Measurements from ENCODE around the gene FAM184B. TPM values are rescaled to one million over a fixed set of nuclear protein-coding genes. Genes with fewer than 3 reads are reported as not detected.

The FAM184B gene
- total RNA-seq, 1 experiment from 2014 or later, result 0.17 TPM

DNA sequence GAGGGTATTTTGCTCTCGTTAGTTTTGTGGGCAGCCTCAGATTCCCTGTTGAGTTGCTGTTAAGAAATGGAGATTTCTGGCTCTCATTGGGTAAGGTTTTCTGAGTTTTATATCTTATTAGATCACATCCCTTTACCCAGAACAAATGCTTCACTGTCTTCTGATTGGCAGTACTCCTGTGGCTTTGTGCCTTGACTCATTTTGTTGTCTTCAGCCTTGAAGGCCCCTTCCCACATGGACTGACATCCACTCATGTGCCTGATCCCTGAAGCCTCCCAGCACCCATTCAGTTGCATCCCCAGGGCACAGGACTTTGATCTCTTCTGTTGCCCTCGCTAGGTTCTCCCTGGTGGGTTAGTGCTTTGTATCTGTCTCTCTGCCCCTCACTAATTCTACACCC is 156.6 kb downstream of the FAM184B start:
- ChIA-PET CTCF (no interaction called here), POLR2A (no interaction called here)
- TF ChIP-seq, protein P1, sequence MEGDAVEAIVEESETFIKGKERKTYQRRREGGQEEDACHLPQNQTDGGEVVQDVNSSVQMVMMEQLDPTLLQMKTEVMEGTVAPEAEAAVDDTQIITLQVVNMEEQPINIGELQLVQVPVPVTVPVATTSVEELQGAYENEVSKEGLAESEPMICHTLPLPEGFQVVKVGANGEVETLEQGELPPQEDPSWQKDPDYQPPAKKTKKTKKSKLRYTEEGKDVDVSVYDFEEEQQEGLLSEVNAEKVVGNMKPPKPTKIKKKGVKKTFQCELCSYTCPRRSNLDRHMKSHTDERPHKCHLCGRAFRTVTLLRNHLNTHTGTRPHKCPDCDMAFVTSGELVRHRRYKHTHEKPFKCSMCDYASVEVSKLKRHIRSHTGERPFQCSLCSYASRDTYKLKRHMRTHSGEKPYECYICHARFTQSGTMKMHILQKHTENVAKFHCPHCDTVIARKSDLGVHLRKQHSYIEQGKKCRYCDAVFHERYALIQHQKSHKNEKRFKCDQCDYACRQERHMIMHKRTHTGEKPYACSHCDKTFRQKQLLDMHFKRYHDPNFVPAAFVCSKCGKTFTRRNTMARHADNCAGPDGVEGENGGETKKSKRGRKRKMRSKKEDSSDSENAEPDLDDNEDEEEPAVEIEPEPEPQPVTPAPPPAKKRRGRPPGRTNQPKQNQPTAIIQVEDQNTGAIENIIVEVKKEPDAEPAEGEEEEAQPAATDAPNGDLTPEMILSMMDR (IDR thresholded peaks at IDR 0.05), result no peak
- Mint-ChIP-seq H3K4me1 (no peaks in the 10 kb centered on the region), H3K9me3 (no peaks in the 10 kb centered on the region), H3K36me3 (peaks cover 89% of the 10 kb centered on the region), H3K27ac (no peak overlapping the region), H3K4me3 (no peak overlapping the region), H3K27me3 (ENCODE audit: low read depth) (no peaks in the 10 kb centered on the region)
- ATAC-seq (no peak), DNase-seq (ENCODE audit: low spot score) (no peak)

DNA sequence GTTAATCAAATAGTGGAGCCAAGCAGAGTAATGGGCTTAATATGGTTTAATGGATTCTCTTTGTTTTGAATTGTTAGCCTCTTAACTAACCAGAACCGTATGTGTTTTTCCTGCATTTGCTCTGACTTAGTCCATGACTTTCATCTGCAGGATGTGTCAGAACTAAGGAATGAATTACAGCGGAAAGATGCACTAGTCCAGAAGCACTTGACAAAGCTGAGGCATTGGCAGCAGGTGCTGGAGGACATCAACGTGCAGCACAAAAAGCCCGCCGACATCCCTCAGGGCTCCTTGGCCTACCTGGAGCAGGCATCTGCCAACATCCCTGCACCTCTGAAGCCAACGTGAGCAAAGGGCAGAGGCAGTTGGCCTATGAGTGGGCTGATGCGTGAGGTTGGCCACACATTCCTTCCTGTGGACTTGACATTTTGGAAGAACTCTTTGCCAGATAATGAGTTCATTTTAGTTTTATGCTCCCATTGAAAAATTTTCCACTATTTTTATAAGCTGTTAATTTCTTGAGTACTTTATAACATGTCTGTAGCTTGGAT is 157.9 kb downstream of the FAM184B start:
- peaks cover 4% of the 10 kb centered on the region for H3K4me1 Mint-ChIP-seq
- POLR2A ChIA-PET, result no interaction called here
- peaks cover 87% of the 10 kb centered on the region for H3K36me3 Mint-ChIP-seq
- TF ChIP-seq, protein P2, sequence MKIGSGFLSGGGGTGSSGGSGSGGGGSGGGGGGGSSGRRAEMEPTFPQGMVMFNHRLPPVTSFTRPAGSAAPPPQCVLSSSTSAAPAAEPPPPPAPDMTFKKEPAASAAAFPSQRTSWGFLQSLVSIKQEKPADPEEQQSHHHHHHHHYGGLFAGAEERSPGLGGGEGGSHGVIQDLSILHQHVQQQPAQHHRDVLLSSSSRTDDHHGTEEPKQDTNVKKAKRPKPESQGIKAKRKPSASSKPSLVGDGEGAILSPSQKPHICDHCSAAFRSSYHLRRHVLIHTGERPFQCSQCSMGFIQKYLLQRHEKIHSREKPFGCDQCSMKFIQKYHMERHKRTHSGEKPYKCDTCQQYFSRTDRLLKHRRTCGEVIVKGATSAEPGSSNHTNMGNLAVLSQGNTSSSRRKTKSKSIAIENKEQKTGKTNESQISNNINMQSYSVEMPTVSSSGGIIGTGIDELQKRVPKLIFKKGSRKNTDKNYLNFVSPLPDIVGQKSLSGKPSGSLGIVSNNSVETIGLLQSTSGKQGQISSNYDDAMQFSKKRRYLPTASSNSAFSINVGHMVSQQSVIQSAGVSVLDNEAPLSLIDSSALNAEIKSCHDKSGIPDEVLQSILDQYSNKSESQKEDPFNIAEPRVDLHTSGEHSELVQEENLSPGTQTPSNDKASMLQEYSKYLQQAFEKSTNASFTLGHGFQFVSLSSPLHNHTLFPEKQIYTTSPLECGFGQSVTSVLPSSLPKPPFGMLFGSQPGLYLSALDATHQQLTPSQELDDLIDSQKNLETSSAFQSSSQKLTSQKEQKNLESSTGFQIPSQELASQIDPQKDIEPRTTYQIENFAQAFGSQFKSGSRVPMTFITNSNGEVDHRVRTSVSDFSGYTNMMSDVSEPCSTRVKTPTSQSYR (CRISPR knock-in tag; IDR thresholded peaks at IDR 0.05), result no peak
- TF ChIP-seq JAZF1 (CRISPR knock-in tag; IDR thresholded peaks at IDR 0.05) (no peak), MXD4 (CRISPR knock-in tag; IDR thresholded peaks at IDR 0.05; ENCODE audit: borderline replicate concordance) (no peak), TP53 (CRISPR knock-in tag; IDR thresholded peaks at IDR 0.05) (no peak)
- TF ChIP-seq, protein P3, sequence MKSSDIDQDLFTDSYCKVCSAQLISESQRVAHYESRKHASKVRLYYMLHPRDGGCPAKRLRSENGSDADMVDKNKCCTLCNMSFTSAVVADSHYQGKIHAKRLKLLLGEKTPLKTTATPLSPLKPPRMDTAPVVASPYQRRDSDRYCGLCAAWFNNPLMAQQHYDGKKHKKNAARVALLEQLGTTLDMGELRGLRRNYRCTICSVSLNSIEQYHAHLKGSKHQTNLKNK (CRISPR knock-in tag; IDR thresholded peaks at IDR 0.05), result no peak
- TF ChIP-seq, protein P4, sequence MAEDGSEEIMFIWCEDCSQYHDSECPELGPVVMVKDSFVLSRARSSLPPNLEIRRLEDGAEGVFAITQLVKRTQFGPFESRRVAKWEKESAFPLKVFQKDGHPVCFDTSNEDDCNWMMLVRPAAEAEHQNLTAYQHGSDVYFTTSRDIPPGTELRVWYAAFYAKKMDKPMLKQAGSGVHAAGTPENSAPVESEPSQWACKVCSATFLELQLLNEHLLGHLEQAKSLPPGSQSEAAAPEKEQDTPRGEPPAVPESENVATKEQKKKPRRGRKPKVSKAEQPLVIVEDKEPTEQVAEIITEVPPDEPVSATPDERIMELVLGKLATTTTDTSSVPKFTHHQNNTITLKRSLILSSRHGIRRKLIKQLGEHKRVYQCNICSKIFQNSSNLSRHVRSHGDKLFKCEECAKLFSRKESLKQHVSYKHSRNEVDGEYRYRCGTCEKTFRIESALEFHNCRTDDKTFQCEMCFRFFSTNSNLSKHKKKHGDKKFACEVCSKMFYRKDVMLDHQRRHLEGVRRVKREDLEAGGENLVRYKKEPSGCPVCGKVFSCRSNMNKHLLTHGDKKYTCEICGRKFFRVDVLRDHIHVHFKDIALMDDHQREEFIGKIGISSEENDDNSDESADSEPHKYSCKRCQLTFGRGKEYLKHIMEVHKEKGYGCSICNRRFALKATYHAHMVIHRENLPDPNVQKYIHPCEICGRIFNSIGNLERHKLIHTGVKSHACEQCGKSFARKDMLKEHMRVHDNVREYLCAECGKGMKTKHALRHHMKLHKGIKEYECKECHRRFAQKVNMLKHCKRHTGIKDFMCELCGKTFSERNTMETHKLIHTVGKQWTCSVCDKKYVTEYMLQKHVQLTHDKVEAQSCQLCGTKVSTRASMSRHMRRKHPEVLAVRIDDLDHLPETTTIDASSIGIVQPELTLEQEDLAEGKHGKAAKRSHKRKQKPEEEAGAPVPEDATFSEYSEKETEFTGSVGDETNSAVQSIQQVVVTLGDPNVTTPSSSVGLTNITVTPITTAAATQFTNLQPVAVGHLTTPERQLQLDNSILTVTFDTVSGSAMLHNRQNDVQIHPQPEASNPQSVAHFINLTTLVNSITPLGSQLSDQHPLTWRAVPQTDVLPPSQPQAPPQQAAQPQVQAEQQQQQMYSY (CRISPR knock-in tag; IDR thresholded peaks at IDR 0.05), result no peak
- TF ChIP-seq, protein P5, sequence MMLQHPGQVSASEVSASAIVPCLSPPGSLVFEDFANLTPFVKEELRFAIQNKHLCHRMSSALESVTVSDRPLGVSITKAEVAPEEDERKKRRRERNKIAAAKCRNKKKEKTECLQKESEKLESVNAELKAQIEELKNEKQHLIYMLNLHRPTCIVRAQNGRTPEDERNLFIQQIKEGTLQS (CRISPR knock-in tag; conservative IDR thresholded peaks at IDR 0.05), result no peak
- CTCF ChIA-PET, result no interaction called here
- DNase-seq (ENCODE audit: low spot score), result no peak
- H3K4me3 Mint-ChIP-seq, result no peak overlapping the region
- no peaks in the 10 kb centered on the region for H3K9me3 Mint-ChIP-seq
- no peak for ATAC-seq
- H3K27ac Mint-ChIP-seq, result no peak overlapping the region
- H3K27me3 Mint-ChIP-seq (ENCODE audit: low read depth), result no peaks in the 10 kb centered on the region

DNA sequence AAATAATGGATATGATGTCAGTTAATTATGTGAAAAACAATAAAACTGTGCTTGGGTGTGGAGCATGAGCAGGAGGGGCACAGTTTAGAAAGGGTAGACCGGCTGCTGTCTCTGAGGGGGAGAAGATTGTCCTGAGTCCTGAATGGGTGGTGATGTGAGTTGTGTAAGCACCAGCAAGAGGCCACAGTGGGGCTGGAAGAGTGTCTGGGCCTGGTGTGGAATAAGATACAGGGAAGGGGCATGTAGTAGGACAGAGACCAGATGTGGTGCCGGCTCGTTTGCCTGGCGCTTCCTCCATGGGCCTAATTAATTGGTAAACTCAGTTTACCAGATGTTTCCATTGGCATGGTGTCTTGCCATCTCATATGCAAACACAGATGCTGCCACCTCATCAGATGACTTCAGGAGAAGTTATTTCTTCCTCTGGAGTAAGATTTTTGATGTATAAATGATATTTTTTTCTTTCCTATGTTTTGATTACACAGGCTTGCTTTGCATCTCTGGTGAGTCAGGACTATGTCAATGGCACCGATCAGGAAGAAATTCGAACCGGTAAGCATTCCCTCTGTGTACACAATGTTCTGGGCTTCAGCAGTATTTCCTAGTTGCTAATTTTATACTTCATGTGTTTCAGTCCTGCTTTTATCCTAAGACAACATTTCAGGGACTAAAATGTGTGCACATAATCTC is 161.9 kb downstream of the FAM184B start:
- Mint-ChIP-seq H3K4me1 (peaks cover 20% of the 10 kb centered on the region), H3K4me3 (no peak overlapping the region), H3K36me3 (peaks cover 63% of the 10 kb centered on the region), H3K27me3 (ENCODE audit: low read depth) (no peaks in the 10 kb centered on the region), H3K9me3 (no peaks in the 10 kb centered on the region), H3K27ac (peak overlapping the region; percentile 61; the same call in 1 of the 2 replicates)
- no peak for DNase-seq (ENCODE audit: low spot score)
- POLR2A ChIA-PET, result interaction anchor here (0.6 kb wide), 1 partner anchor 122 kb away, joined by 3 read pairs; no protein-coding TSS in a partner anchor
- no peak for ATAC-seq
- CTCF ChIA-PET, result no interaction called here
- TF ChIP-seq ESRRA (CRISPR knock-in tag; IDR thresholded peaks at IDR 0.05; ENCODE audit: borderline replicate concordance), result no peak
- TF ChIP-seq NR1H2 (CRISPR knock-in tag; IDR thresholded peaks at IDR 0.05), result no peak
- no peak for TF ChIP-seq FOXK1 (CRISPR knock-in tag; IDR thresholded peaks at IDR 0.05)
- TF ChIP-seq, protein P6, sequence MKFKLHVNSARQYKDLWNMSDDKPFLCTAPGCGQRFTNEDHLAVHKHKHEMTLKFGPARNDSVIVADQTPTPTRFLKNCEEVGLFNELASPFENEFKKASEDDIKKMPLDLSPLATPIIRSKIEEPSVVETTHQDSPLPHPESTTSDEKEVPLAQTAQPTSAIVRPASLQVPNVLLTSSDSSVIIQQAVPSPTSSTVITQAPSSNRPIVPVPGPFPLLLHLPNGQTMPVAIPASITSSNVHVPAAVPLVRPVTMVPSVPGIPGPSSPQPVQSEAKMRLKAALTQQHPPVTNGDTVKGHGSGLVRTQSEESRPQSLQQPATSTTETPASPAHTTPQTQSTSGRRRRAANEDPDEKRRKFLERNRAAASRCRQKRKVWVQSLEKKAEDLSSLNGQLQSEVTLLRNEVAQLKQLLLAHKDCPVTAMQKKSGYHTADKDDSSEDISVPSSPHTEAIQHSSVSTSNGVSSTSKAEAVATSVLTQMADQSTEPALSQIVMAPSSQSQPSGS (CRISPR knock-in tag; IDR thresholded peaks at IDR 0.05; ENCODE audit: borderline replicate concordance, low read depth), result no peak
- no peak for TF ChIP-seq ZNF671 (CRISPR knock-in tag; IDR thresholded peaks at IDR 0.05)
- TF ChIP-seq ZNF232 (CRISPR knock-in tag; IDR thresholded peaks at IDR 0.05), result no peak
- no peak for TF ChIP-seq OVOL2 (CRISPR knock-in tag; IDR thresholded peaks at IDR 0.05; ENCODE audit: borderline replicate concordance)
- no peak for TF ChIP-seq CREB1 (CRISPR knock-in tag; IDR thresholded peaks at IDR 0.05)
- TF ChIP-seq, protein P7, sequence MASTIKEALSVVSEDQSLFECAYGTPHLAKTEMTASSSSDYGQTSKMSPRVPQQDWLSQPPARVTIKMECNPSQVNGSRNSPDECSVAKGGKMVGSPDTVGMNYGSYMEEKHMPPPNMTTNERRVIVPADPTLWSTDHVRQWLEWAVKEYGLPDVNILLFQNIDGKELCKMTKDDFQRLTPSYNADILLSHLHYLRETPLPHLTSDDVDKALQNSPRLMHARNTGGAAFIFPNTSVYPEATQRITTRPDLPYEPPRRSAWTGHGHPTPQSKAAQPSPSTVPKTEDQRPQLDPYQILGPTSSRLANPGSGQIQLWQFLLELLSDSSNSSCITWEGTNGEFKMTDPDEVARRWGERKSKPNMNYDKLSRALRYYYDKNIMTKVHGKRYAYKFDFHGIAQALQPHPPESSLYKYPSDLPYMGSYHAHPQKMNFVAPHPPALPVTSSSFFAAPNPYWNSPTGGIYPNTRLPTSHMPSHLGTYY (CRISPR knock-in tag; IDR thresholded peaks at IDR 0.05), result no peak
- no peak for TF ChIP-seq ATF1 (CRISPR knock-in tag; IDR thresholded peaks at IDR 0.05)
- no peak for TF ChIP-seq NR3C1 (CRISPR knock-in tag; conservative IDR thresholded peaks at IDR 0.05; ENCODE audit: low read depth)
- TF ChIP-seq MXD4 (CRISPR knock-in tag; IDR thresholded peaks at IDR 0.05; ENCODE audit: borderline replicate concordance), result no peak
- no peak for TF ChIP-seq SP1 (CRISPR knock-in tag; conservative IDR thresholded peaks at IDR 0.05)

All from WTC11 (cell line).